Smooth muscle cell (in vitro differentiated cells): ENCODE results near the gene MYH1. TPM values are rescaled to one million over a fixed set of nuclear protein-coding genes. Genes with fewer than 3 reads are reported as not detected.
"Not testable (repeated sequence)": the region's sequence is repeated elsewhere in the genome, so short reads cannot be mapped to it uniquely, and the experiment has no call there.

Experiments used
- DNase-seq: peaks from one replicate; lab custom pipeline; 2025; ENCODE audit not compliant: unreplicated experiment; lab: John Stamatoyannopoulos, UW
- H2AFZ ChIP-seq: fragments of 200-600 bp; sonication (generic); 2 replicates; pipeline ENCODE4 v1.6.0; 2016; ENCODE audit warnings: antibody characterized with exemption, low read depth, mild to moderate bottlenecking
- H3F3A ChIP-seq: fragments of 200-600 bp; sonication (generic); 2 replicates; pipeline ENCODE4 v1.6.0; 2017; ENCODE audit warnings: antibody characterized with exemption, low read depth
- H3K27ac ChIP-seq: fragments of 200-600 bp; sonication (generic); 2 replicates; pipeline ENCODE4 v1.5.1; 2016; ENCODE audit warnings: low read depth, mild to moderate bottlenecking
- H3K27me3 ChIP-seq: fragments of 200-600 bp; sonication (generic); 2 replicates; pipeline ENCODE4 v1.6.1; 2016; ENCODE audit warnings: low read depth, mild to moderate bottlenecking
- H3K36me3 ChIP-seq: fragments of 200-600 bp; sonication (generic); 2 replicates; pipeline ENCODE4 v1.5.1; 2016; ENCODE audit warnings: low read depth
- H3K4me1 ChIP-seq: fragments of 200-600 bp; sonication (generic); 2 replicates; pipeline ENCODE4 v1.5.1; 2016; ENCODE audit warnings: low read depth
- H3K4me2 ChIP-seq: fragments of 200-600 bp; sonication (generic); 2 replicates; pipeline ENCODE4 v1.6.0; 2016; ENCODE audit warnings: mild to moderate bottlenecking
- H3K4me3 ChIP-seq: fragments of 200-600 bp; sonication (generic); 2 replicates; pipeline ENCODE4 v1.5.1; 2016; ENCODE audit warnings: mild to moderate bottlenecking
- H3K79me2 ChIP-seq: fragments of 200-600 bp; sonication (generic); 2 replicates; pipeline ENCODE4 v1.6.0; 2016; ENCODE audit warnings: low read depth, mild to moderate bottlenecking
- H3K9ac ChIP-seq: fragments of 200-600 bp; sonication (generic); 2 replicates; pipeline ENCODE4 v1.6.0; 2016; ENCODE audit warnings: low read depth
- H3K9me3 ChIP-seq: fragments of 200-600 bp; sonication (generic); replicated peaks from 2 replicates; pipeline ENCODE4 v1.5.1; 2016; ENCODE audit warnings: low read depth
- H4K20me1 ChIP-seq: fragments of 200-600 bp; sonication (generic); 2 replicates; pipeline ENCODE4 v1.6.0; 2016; ENCODE audit warnings: low read depth
- WGBS: methylation state at CpG from one replicate; pipeline ENCODE4 v1.1.7; 2016; ENCODE audit warnings: low lambda C conversion rate; 5-methylcytosine and 5-hydroxymethylcytosine counted together
- polyA plus RNA-seq: library from polyadenylated mRNA; unstranded; fragments of >200 nt; fragmentation: Nextera tagmentation; extraction: Ambion mirVana; gene quantifications from 2 replicates; pipeline ENCODE4 v1.2.1, GENCODE V29; 2016
- total RNA-seq: library from RNA; depleted of rRNA; stranded (reverse); fragments of >200 nt; gene quantifications from 2 replicates; pipeline ENCODE4 v1.2.3, GENCODE V29; 2014
- TF ChIP-seq, protein P1 (sequence below): fragments of 200-600 bp; sonication (generic); IDR thresholded peaks from 2 replicates; pipeline ENCODE4 v1.5.1; 2017; ENCODE audit warnings: borderline replicate concordance, mild to moderate bottlenecking, antibody characterized with exemption; ENCODE audit not compliant: insufficient read depth, poor library complexity, severe bottlenecking

Gene MYH1
- total and polyA plus RNA-seq, 2 experiments from 2014 or later, result not detected

- whole genome bisulfite sequencing, result 74% methylated on average over 6 of the region's 6 CpGs
- no peak overlapping the region for H2AFZ ChIP-seq
Observed at GRCh38 chr17:10547351-10547750, 29.0 kb upstream of the MYH1 start.

GRCh38 chr17:10543486-10543885 lies 25.1 kb upstream of the MYH1 start:
- not testable (repeated sequence) for H3K4me2 ChIP-seq, H3F3A ChIP-seq, H3K9me3 ChIP-seq, H3K9ac ChIP-seq, H3K4me3 ChIP-seq, H2AFZ ChIP-seq, H4K20me1 ChIP-seq, DNase-seq, H3K4me1 ChIP-seq, H3K27me3 ChIP-seq, H3K79me2 ChIP-seq, H3K27ac ChIP-seq, H3K36me3 ChIP-seq
- 72% methylated on average over 5 of the region's 5 CpGs for WGBS

More at GRCh38 chr17:10547351-10547750, 29.0 kb upstream of the MYH1 start:
- Histone ChIP-seq H3F3A (no peaks in the 10 kb centered on the region), H3K36me3 (no peaks in the 10 kb centered on the region), H3K79me2 (no peaks in the 10 kb centered on the region), H3K4me1 (peaks cover 24% of the 10 kb centered on the region), H3K9ac (no peak overlapping the region), H3K4me3 (no peak overlapping the region), H3K27ac (no peak overlapping the region), H3K4me2 (no peak overlapping the region), H4K20me1 (no peaks in the 10 kb centered on the region), H3K9me3 (no peaks in the 10 kb centered on the region), H3K27me3 (peaks cover 4% of the 10 kb centered on the region)
- no peak for DNase-seq
- TF ChIP-seq, protein P1, sequence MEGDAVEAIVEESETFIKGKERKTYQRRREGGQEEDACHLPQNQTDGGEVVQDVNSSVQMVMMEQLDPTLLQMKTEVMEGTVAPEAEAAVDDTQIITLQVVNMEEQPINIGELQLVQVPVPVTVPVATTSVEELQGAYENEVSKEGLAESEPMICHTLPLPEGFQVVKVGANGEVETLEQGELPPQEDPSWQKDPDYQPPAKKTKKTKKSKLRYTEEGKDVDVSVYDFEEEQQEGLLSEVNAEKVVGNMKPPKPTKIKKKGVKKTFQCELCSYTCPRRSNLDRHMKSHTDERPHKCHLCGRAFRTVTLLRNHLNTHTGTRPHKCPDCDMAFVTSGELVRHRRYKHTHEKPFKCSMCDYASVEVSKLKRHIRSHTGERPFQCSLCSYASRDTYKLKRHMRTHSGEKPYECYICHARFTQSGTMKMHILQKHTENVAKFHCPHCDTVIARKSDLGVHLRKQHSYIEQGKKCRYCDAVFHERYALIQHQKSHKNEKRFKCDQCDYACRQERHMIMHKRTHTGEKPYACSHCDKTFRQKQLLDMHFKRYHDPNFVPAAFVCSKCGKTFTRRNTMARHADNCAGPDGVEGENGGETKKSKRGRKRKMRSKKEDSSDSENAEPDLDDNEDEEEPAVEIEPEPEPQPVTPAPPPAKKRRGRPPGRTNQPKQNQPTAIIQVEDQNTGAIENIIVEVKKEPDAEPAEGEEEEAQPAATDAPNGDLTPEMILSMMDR, result no peak

DNA sequence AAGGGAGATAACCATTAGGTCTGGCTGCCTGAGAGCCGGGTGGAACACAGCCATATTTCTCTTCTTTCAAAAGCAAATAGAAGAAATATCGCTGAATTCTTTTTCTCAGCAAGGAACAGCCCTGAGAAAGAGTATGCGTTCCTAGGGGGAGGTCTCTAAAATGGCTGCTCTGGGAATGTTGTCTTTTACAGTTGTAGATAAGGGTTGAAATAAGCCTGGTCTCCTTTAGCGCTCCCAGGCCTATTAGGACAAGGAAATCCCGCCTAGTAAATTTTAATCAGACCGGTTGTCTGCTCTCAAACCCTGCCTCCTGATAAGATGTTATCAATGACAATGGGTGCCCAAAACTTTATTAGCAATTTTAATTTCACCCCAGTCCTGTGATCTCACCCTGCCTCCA lies 22.8 kb upstream of the MYH1 start:
- not testable (repeated sequence) for H3K4me1 ChIP-seq, DNase-seq, H3K9ac ChIP-seq, H3K27ac ChIP-seq, H3K27me3 ChIP-seq, H3K79me2 ChIP-seq, H3K36me3 ChIP-seq, H3K4me3 ChIP-seq, H3F3A ChIP-seq, H3K4me2 ChIP-seq, H3K9me3 ChIP-seq, H4K20me1 ChIP-seq, H2AFZ ChIP-seq
- WGBS, result 89% methylated on average over 6 of the region's 6 CpGs

GRCh38 chr17:10532026-10532425 lies 13.7 kb upstream of the MYH1 start:
- H3K9ac ChIP-seq, result no peak overlapping the region
- 87% methylated on average over 1 of the region's 1 CpG for WGBS
- no peak overlapping the region for H2AFZ ChIP-seq
- no peak overlapping the region for H3K4me2 ChIP-seq
- H3K9me3 ChIP-seq, result no peaks in the 10 kb centered on the region
- H3K79me2 ChIP-seq, result no peaks in the 10 kb centered on the region
- no peaks in the 10 kb centered on the region for H3K36me3 ChIP-seq
- H3K27me3 ChIP-seq, result no peaks in the 10 kb centered on the region
- H3K4me1 ChIP-seq, result no peaks in the 10 kb centered on the region
- no peak overlapping the region for H3K27ac ChIP-seq
- TF ChIP-seq, protein P1, result no peak
- no peaks in the 10 kb centered on the region for H4K20me1 ChIP-seq
- H3K4me3 ChIP-seq, result no peak overlapping the region
- no peak for DNase-seq
- no peaks in the 10 kb centered on the region for H3F3A ChIP-seq

GRCh38 chr17:10527419-10527818 lies 9.1 kb upstream of the MYH1 start:
- WGBS, result 88% methylated on average over 6 of the region's 6 CpGs
- H3K27me3 ChIP-seq, result no peaks in the 10 kb centered on the region
- H3K4me2 ChIP-seq, result no peak overlapping the region
- no peaks in the 10 kb centered on the region for H3K79me2 ChIP-seq
- no peaks in the 10 kb centered on the region for H4K20me1 ChIP-seq
- H3K27ac ChIP-seq, result no peak overlapping the region
- no peak for DNase-seq
- no peak overlapping the region for H3K9ac ChIP-seq
- no peak overlapping the region for H3K4me3 ChIP-seq
- H3K4me1 ChIP-seq, result no peaks in the 10 kb centered on the region
- H3F3A ChIP-seq, result no peaks in the 10 kb centered on the region
- H3K36me3 ChIP-seq, result no peaks in the 10 kb centered on the region
- TF ChIP-seq, protein P1, result no peak
- no peaks in the 10 kb centered on the region for H3K9me3 ChIP-seq
- no peak overlapping the region for H2AFZ ChIP-seq
